IPS DF 4.7 (cell line): ENCODE measurements around the gene POLD2.
"Not testable (repeated sequence)": the region's sequence is repeated elsewhere in the genome, so short reads cannot be mapped to it uniquely, and the experiment has no call there.

Experiments used
- DNase-seq: peaks from one replicate; pipeline ENCODE4 v3.0.0-alpha.2; 2013; ENCODE audit warnings: low spot score; ENCODE audit errors: extremely low read depth

The POLD2 gene

DNA sequence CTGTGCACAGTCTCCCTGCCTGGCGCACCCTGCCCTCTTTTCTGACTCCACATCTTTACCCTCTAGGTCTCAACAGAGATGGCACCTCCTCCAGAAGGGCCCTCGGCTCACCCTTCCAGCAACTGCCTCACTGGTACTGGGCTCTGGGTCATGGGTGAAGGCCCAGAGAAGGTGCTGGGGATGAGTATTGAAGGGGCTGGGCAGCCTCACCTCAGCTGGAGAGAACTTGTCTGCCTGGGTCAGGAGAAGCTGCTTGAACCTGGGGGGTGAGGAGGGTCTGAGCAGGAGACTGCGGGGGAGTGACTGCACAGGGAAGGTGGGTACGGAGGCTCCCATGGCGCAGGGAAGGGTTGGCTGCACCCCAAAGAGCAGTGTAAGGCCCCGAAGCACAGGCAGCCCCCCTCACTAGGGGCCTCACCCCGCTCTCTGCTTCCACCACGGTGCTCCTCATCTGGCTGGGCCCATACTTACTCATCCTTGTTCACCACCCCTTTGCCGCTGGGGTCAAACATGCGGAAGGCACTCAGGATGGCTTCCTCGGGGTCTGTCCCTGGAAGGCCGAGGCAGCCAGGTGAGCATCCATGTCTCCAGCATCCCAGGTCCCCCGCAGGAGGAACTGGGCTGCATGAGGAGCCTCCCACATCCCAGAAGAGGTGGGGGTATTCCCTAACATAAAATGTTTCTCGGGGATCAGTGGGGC, 16.1 kb upstream of the POLD2 start:
- no peak for DNase-seq

DNA sequence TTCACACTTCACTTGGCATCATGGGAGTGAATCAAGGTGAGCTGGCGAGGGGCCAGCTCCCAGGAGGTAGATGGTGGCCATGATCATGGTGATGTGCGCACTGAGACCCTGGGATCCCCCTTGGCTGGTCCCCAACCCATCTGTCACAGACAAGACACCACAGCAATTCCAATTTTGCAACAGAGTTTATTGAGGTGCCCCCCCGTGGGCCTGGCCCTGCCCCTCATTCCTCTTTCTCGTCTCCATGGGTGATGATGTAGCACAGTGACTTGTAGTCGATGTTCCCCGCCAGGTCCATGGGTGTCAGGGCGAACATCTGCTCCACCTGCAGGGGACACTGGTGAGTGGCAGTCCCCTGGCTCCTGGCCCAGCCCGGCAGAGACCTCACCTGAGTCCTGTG, 15.3 kb upstream of the POLD2 start:
- DNase-seq, result no peak

DNA sequence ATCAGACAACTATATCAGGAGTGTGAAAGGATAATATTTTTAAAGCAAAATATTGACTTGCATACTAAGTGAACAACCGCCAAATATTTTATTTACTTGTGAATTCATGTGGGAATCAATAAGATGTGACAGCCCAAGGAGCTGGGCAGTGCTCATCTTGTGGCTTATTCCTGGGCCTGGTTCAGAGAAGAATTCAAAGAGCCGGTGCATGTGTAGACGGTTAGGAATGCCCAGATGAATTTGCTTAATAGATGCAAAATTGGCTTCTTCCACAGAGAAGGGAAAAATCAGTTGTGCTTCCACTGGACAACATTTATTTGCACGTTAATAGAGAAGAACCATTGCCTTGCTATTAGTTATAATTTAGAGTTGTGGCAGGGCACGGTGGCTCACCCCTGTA, 13.4 kb upstream of the POLD2 start:
- no peak for DNase-seq

DNA sequence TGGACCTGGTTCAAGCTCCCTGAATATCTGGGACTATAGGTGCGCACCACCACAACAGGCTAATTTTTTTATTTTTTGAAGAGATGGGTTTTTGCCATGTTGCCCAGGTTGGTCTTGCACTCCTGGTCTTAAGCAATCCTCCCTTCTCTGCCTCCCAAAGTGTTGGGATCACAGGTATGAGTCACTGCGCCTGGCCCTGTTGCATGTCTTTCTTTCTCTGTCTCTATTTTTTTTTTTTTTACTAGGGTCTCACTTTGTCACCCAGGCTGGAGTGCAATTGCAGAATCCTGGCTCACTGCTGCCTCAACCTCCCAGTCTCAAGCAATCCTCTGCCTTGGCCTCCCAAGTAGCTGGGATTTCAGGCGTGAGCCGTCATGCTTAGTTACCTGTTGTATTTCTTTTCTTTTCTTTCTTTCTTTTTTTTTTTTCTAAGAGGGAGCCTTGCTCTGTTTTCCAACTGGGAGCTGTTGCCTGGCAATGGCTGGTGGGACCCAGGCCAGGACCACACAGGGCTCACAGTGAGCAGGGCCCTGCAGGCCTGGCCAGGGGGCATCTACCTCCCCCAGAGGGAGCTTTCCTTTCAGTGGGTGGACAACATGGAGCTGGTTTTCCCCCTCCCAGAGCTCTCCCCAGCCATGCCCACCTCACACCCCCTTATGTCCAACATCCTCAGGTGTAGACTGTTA, 11.7 kb upstream of the POLD2 start:
- no peak for DNase-seq

DNA sequence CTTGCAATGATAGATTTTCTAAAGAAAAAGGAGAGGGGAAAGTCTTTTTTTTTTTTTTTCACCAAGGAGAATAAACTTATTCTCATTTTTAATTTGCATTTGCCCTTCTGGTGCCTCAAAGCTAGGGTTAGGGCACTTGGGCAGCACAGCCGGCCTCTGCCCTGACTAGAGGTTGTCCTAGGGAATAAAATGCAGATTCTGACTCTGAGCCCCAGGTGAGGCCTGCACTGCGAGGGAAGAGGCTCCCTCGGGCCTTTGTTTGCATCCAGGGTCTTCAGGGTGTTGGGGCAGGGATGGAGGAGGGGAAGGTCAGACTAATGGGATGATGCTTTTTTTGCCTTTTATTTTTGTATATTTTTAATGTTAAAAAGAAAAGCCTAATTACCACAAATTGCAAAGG, 9.9 kb upstream of the POLD2 start:
- no peak for DNase-seq

DNA sequence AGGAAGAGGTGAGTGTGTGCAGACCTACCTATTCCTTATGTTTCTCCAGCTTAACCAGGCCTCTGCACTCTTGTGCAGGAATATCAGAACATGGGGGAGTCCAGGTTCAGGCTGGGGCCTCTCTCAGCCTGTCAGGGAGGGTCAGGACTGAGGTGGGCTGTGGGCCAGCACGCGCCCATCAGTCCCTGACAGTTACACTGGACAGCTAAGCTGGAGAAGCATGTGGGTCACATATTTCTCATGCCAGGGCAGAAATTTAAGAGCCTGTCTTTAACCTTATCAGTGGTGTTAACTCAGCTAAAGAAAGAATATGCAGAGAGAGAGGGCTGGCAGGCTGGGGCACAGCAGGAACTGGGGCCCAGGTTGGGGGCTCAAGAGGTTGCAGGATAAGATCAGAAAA, 8.7 kb upstream of the POLD2 start:
- DNase-seq, result no peak

DNA sequence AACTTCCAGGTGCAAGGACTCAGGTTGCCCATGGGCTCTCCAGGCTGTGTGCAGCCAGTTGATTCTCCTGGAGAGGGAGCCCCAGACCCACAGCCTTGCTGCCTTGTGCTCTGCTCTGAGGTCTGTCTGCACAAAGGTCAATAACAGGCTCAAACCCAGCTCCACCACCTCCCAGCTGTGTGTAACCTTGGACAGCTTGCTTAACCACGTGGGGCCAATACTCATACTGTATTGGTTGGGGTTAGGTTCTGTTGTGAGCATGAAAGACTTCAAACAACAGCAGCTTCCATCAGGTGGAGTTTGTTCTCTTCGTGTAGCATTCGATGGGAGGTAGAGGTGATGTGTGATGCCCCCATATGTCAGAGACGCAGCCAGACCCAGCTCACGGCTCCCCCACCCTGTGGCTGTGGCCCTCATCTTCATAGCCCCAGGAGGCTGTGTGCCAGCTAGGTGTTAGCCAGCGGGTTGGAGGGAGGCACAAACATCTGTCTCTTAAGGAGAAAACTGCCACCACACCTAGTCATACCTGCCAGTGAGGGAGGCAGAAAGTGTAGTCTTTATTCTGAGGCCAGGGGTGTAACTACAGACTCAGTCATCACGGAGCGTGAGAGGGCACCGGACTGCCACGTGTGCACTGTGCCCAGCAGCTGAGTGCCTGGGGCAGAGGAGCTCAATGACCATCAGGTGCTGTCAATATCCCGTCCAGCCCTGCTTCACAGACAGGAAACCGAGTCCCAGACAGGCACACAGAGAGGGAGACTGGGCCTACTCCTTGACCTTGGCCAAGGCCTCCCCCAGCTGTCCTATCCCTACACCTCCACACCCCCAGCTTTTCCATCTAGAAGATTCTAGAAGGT, 8.1 kb upstream of the POLD2 start:
- no peak for DNase-seq

DNA sequence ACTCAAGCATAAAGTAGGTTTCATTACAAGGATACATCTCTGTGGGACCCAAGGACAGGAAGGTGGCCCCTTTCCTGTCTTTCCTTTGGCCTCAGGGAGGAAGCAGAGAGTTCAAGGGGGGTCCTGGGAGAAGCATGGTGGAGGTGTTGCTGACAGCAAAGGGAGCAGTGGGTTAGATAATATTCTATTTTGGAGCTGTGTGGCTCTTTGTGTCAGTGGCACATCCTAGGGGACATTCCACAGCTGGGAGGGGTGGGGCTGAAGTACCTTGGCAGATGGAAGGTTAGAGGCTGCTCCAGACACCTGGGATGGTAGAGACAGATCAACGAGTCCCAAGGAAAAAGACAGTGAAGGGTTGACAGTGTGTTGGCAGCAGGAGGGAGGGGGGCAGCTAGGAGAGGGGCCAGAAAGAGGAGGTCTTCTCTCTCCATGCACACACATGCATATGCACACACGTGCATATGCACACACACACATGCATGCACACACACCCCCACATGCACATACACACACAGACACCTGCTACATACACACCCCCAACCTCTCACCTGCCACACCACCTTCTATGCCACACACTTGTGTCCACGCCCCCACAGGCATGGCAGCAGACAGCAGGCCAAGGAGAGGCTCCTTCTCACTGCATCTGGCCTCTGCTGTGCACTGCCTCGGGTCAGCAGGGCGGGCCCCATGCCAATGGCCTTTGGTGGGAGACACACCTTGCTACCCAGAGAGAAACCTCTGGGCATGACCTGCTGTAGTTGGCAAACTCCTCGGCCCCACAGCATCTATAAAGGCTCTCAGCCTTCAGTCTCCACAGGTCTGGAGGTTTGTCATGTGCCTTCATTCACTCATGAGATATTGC, 5.6 kb upstream of the POLD2 start:
- DNase-seq, result no peak

DNA sequence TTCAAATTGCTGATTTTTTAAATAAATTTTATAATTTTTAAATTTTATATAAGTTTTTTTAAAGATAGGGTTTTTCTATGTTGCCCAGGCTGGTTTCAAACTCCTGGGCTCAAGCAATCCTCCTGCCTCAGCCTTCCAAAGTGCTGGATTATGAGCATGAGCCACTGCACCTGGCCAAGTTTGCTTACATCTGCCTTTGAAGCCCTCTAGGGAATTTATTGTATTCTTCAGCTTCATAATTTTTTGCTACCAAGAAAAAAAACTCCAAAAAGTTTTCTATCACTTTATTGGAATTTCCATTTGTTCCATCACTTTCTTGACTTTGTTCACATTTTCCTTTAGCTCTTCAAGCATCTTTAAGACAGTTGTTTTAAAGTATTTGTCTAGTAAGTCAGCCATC, 3.8 kb upstream of the POLD2 start:
- DNase-seq, result no peak

DNA sequence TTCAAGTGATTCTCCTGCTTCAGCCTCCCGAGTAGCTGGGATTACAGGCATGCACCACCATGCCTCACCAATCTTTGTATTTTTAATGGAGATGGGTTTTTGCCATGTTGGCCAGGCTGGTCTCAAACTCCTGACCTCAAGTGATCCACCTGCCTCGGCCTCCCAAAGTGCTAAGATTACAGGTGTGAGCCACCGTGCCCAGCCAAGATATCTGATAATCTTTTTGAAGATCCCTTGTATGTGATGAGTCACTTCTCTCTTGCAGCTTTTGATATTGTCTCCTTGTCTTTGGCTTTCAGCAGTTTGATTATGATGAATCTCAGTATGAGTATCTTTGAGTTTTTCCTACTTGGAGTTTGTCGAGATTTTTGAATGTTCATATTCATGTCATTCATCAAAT, 3.2 kb upstream of the POLD2 start:
- not testable (repeated sequence) for DNase-seq

DNA sequence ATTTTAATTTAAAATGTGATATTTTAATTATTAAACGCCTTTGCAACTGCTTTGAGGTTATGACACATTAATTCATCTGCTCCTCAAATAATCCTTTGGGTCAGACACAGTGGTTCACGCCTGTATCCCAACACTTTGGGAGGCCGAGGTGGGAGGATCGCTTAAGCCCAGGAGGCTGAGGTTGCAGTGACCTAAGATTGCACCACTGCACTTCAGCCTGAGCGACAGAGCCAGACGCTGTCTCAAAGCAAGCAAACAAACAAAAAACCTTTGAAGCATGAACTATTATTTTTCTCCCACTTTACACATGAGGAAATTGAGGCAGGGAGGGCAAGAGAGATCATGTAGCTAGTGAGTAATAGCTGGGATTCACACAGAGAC, 1.5 kb upstream of the POLD2 start:
- no peak for DNase-seq

DNA sequence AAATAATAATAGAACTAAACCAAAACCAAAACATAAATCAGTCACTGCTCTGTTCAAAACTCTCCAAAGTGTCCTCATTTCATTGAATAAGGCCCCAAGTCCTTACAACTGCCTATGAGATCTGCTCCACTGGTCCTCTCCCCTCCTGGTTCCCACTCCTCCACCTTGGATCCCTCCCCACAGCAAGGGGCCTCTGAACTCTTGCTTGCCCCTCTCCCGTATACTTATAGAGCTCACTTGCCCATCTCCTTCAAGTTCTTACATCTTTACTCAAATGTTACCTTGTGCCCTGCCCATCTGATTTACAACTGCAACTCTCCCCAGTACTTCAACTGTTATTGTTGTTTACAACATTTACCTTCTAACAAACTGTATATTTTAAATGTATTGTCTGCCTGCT, 819 bp downstream of the POLD2 start:
- DNase-seq, result no peak

DNA sequence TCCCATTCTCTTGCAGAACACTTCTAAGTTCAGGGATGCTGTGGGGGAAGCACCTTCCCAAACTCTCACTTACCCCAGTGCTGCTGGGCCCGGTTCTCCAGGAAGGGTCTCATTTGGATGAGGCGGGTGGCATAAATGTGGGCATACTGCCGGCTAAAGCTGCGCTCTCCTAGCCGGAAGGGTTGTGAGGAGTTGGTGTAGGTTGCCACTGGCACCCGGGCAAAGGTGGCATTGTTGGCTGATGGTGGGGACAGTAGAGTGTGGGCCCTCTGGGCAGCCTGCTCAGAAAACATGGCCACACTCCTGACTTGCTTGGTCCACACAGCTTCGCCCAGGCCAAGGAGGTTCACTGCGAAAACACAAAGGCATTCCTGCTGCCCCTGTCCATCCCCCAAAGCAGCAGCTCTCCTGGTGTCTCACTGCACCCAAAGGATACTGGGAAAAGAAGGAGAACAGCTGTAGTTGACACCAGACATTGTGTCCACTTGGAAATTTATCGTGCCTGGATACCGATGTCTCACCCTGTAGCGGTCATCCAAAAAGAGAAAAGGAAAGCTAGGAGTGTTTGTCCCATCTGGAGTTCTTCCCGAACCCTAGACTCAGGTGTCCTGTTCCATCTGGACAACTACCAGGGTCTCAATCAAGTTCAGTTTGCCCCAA, 1.5 kb downstream of the POLD2 start:
- no peak for DNase-seq

DNA sequence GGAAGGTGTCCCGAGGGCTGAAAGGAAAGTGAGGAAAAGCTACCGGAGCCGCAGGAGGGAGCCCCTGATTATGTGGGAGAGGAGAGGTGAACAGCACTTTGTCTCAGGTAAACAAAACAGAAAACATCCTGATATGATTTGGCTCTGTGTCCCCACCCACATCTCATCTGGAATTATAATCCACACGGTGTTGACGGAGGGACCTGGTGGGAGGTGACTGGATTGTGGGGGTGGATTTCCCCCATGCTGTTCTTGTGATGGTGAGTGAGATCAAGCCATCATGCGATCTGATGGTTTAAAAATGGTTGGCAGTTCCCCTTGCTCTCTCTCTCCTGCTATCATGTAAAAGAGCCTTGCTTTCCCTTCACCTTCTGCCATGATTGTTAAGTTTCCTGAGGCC, 3.0 kb downstream of the POLD2 start:
- no peak for DNase-seq

DNA sequence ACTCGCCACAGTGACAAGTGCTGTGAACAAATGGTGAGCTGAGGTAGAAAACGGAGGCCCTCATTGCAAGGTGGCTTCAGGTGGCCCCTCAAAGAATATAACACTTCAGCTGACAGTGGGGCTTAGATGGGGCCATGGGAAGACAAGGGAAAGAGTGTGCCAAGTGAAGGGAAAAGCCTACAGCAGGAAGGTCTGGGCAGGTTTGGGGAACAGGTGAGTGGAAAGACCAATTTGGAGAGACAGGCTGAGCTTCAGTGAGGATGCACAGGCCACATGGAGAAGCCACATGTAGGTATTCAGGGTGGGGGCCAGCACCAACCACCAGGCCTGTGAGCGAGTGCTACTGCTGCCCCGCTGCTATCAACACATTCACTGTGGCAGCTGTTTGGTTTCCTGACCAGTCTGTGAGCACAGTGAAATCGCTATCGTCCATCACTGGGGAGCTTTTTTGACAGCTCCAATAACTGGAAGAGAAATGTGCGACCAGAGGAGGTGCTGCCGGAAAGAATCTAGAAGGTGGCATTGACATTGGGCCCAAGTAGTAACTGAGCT, 3.4 kb downstream of the POLD2 start:
- no peak for DNase-seq

DNA sequence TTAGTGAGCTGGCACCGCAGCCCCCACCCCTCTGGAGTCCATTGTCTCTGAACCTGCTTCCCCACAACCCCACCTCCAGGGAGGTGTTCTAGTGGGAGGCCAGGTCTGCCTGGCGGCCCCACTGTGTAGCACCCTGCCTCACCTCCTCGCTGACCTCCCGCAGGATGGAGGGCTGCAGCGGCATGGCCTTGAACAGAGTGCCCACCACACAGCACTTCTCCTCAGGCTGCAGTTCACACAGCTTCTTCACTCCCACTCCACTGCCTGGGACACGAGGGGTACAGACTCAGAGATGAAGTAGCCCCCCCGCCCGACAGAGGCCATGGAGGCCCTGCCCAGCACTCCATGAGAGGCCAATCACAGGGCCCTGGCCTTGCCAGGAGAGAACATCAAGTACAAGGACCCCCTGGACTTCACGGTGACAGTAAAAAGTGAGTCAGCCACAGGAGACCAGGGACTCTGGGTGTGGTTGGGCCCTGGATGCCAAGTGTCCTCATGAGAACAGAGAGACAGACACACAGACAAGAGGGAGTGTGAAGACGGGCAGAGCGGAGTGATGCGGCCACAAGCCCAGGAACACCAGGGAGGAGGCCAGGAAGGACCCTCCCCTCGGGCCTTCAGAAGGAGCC, 5.4 kb downstream of the POLD2 start:
- no peak for DNase-seq

DNA sequence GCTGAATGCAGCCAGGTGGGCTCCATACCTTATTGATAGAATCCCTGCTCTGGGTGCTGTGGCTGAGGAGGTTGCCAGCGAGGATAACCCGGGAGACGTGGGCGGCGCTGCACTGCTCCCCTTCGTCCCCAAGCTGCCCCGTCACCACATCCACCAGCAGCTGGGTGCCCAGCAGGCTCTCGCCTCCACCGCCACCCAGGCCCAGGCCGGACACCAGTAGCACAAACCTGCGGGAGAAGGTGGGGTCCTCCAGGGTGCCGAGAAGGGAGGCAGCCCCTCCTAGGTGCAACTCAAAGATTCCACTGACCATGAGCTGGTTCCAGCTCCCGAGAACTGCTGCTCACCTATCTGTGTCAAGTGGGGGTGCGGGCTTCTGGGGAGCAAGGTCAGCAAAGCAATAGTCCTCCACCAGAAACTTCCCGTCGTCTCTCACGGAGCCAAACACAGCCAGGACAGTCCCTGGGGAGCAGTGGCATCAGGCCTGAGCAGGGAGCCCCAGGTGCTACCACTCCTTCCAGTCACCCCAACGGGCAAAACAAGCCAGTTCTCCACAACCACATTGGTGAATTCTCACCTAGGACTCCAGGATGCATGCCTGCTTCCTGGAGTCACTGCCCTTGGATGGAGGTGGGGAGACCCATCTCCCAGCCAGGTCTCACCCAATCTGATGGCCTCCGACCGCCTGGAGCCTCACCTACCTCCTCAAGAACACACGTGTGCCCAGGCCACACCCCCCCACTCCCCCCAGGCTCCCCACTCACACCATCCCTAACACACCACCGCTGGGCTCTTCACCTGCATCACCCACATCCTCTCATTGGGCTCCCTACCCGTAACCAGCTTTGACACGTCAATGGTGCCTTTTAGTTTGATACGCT, 6.3 kb downstream of the POLD2 start:
- DNase-seq, result no peak

DNA sequence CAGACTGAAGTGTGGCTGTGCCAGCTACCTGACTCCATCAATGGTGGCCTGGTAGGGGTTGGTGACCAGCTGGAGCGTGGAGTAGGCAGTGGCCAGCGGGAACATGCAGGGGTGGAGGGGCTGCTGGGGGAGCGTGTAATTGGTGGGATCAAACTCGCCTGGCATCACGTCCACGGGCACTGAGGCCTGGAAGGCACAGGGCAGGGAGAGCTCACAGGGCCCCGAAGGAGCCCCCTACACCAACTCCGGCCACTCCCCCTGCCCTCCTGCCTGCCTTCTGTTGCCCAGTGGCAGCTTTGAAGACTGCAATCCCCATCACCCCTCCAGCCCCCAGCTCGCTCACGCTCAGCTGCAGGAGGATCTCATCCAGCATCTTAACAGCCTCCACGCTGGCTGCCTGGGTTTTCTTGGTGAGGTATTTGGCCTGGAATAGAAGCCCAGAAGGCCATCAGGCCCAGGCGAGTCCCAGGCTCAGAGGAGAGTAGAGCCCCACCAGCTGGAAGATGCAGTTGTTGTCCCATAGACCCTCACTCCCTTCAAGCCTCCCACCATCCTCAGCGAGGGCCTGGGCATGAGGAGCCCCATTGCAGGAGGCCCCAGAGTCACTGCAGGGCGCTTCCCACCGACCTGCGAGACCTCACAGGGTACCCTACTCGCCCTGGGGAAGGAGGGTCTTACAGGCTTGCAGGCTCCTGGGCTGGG, 7.1 kb downstream of the POLD2 start:
- DNase-seq, result no peak
